ENCODE data around the gene IFI27. TPM values are rescaled to one million over a fixed set of nuclear protein-coding genes. Genes with fewer than 3 reads are reported as not detected.

IFI27 gene
- polyA plus RNA-seq, 1 experiment = 4.1 TPM

GRCh38 chr14:94081386-94081820 lies 29.1 kb upstream of the IFI27 start:
- DNase-seq (ENCODE audit: low read depth) = no peak
- TF ChIP-seq CTCF (IDR thresholded peaks at IDR 0.05; ENCODE audit: insufficient read depth, low read depth, low read length) = no peak
- no peaks in the 10 kb centered on the region for H3K27me3 ChIP-seq (ENCODE audit: control insufficient read depth, insufficient read depth, low read length)
- CTCF ChIA-PET = interaction anchor here (2.0 to 3.6 kb wide), 2 partner anchors 9 to 55 kb away, joined by 9 to 15 read pairs; no protein-coding TSS in a partner anchor
- peaks cover 2% of the 10 kb centered on the region for H3K36me3 ChIP-seq (ENCODE audit: control insufficient read depth, insufficient read depth, low read length)
- POLR2A ChIA-PET = interaction anchor here (0.7 to 0.8 kb wide), 2 partner anchors 17 to 55 kb away, joined by 5 read pairs; no protein-coding TSS in a partner anchor
- peak overlapping the region; percentile 74 for H3K4me3 ChIP-seq (ENCODE audit: low read depth, low read length)

GRCh38 chr14:94087891-94088290 lies 22.6 kb upstream of the IFI27 start:
- ChIA-PET CTCF (interaction anchor here (0.6 to 1.4 kb wide), 4 partner anchors 22 to 93 kb away, joined by 3 to 5 read pairs (median 4); no protein-coding TSS in a partner anchor), POLR2A (no interaction called here)
- Histone ChIP-seq H3K36me3 (ENCODE audit: control insufficient read depth, insufficient read depth, low read length) (no peaks in the 10 kb centered on the region), H3K27me3 (ENCODE audit: control insufficient read depth, insufficient read depth, low read length) (no peaks in the 10 kb centered on the region), H3K4me3 (ENCODE audit: low read depth, low read length) (no peak overlapping the region)
- TF ChIP-seq CTCF (IDR thresholded peaks at IDR 0.05; ENCODE audit: insufficient read depth, low read depth, low read length) = no peak
- no peak for DNase-seq (ENCODE audit: low read depth)

GRCh38 chr14:94088516-94088915 lies 22.0 kb upstream of the IFI27 start:
- H3K27me3 ChIP-seq (ENCODE audit: control insufficient read depth, insufficient read depth, low read length) = no peaks in the 10 kb centered on the region
- ChIA-PET POLR2A (no interaction called here), CTCF (interaction anchor here (0.6 to 1.4 kb wide), 3 partner anchors 23 to 51 kb away, joined by 3 to 5 read pairs (median 4); no protein-coding TSS in a partner anchor)
- H3K4me3 ChIP-seq (ENCODE audit: low read depth, low read length) = no peak overlapping the region
- DNase-seq (ENCODE audit: low read depth) = no peak
- no peaks in the 10 kb centered on the region for H3K36me3 ChIP-seq (ENCODE audit: control insufficient read depth, insufficient read depth, low read length)
- no peak for TF ChIP-seq CTCF (IDR thresholded peaks at IDR 0.05; ENCODE audit: insufficient read depth, low read depth, low read length)

- TF ChIP-seq CTCF (IDR thresholded peaks at IDR 0.05; ENCODE audit: insufficient read depth, low read depth, low read length) = no peak
- Histone ChIP-seq H3K4me3 (ENCODE audit: low read depth, low read length) (no peak overlapping the region), H3K36me3 (ENCODE audit: control insufficient read depth, insufficient read depth, low read length) (no peaks in the 10 kb centered on the region), H3K27me3 (ENCODE audit: control insufficient read depth, insufficient read depth, low read length) (no peaks in the 10 kb centered on the region)
- CTCF ChIA-PET = interaction anchor here (2.5 kb wide), 1 partner anchor 8 kb away, joined by 9 read pairs; the partner anchor contains the start of genes DDX24 and IFI27L1
- DNase-seq (ENCODE audit: low read depth) = no peak
- POLR2A ChIA-PET = no interaction called here
These were observed 21.1 kb upstream of the IFI27 start for GRCh38 chr14:94089479-94089878.

- CTCF ChIA-PET = interaction anchor here (0.8 kb wide), 1 partner anchor 38 kb away, joined by 3 read pairs; no protein-coding TSS in a partner anchor
- H3K36me3 ChIP-seq (ENCODE audit: control insufficient read depth, insufficient read depth, low read length) = no peaks in the 10 kb centered on the region
- TF ChIP-seq CTCF (IDR thresholded peaks at IDR 0.05; ENCODE audit: insufficient read depth, low read depth, low read length) = no peak
- POLR2A ChIA-PET = no interaction called here
- no peak overlapping the region for H3K4me3 ChIP-seq (ENCODE audit: low read depth, low read length)
- no peaks in the 10 kb centered on the region for H3K27me3 ChIP-seq (ENCODE audit: control insufficient read depth, insufficient read depth, low read length)
- DNase-seq (ENCODE audit: low read depth) = no peak
These were observed 17.1 kb upstream of the IFI27 start for GRCh38 chr14:94093418-94093817.
